A549 (cell line): ENCODE measurements around the gene CLDN14. TPM values are rescaled to one million over a fixed set of nuclear protein-coding genes. Genes with fewer than 3 reads are reported as not detected.

ENCODE experiments used
- ATAC-seq, 2 experiments: fragments of 200-7000 bp in 1 of 2; fragments of >200 bp in 1 of 2; cut with Nextera tagmentation in 1 of 2; cut with Tn5 transposase in 1 of 2; 3 replicates each; pipeline versions ENCODE4 v1.8.0 to v1.9.1; 2018 to 2020; ENCODE audit warnings: mild to moderate bottlenecking in 1 of 2, moderate library complexity in 1 of 2
- CTCF ChIA-PET: fragments of 300-600 bp; sonication (Branson Sonifier 250); formaldehyde crosslinking; extraction: SDS; loops from one replicate; lab custom pipeline; 2021; ENCODE audit warnings: antibody characterized with exemption, inconsistent platforms; lab: Yijun Ruan, JAX
- POLR2A ChIA-PET: fragments of 350-600 bp; formaldehyde crosslinking; extraction: SDS; loops from one replicate; lab custom pipeline; 2021; ENCODE audit warnings: antibody characterized with exemption, inconsistent platforms; lab: Yijun Ruan, JAX
- DNase-seq, 2 experiments: peaks; one replicate each; pipeline versions ENCODE4 v3.0.0 to v3.0.0-alpha.2; 2011 to 2016; ENCODE audit warnings: low read depth in 1 of 2, low spot score in 1 of 2
- FAIRE-seq: peaks from 2 replicates; lab custom pipeline; 2011; peaks lifted over from hg19 to GRCh38; lab: Jason Lieb, UNC
- H3K27ac ChIP-seq, 2 experiments: fragments of >200 bp; sonication (Bioruptor Twin); formaldehyde crosslinking; 3 replicates each; pipeline ENCODE4 v1.5.1; 2016 to 2017
- H3K4me1 ChIP-seq: fragments of >200 bp; sonication (Bioruptor Twin); formaldehyde crosslinking; 3 replicates; pipeline ENCODE4 v1.6.1; 2016
- H3K4me2 ChIP-seq: fragments of >200 bp; sonication (Bioruptor Twin); formaldehyde crosslinking; 3 replicates; pipeline ENCODE4 v1.6.1; 2016
- H3K4me3 ChIP-seq: fragments of >200 bp; sonication (Bioruptor Twin); formaldehyde crosslinking; 3 replicates; pipeline ENCODE4 v1.5.1; 2016
- H3K9me3 ChIP-seq: fragments of >200 bp; sonication (Bioruptor Twin); formaldehyde crosslinking; 3 replicates; pipeline ENCODE4 v1.6.1; 2016
- BHLHE40 ChIP-seq: IDR thresholded peaks from 2 replicates; pipeline ENCODE4 v1.6.1; 2012; ENCODE audit warnings: low read depth, low read length, inconsistent platforms
- CBX2 ChIP-seq: fragments of 200-600 bp; sonication (generic); IDR thresholded peaks from 2 replicates; pipeline ENCODE4 v1.6.1; 2016; ENCODE audit warnings: low read depth, mild to moderate bottlenecking, borderline replicate concordance
- CHD2 ChIP-seq: fragments of 150-350 bp; IDR thresholded peaks from 2 replicates; pipeline ENCODE4 v1.6.1; 2014; ENCODE audit warnings: low read length; ENCODE audit not compliant: partially characterized antibody
- EHMT2 ChIP-seq: fragments of 200-600 bp; sonication (generic); IDR thresholded peaks from 2 replicates; pipeline ENCODE4 v1.6.1; 2016; ENCODE audit warnings: antibody characterized with exemption, low read depth, mild to moderate bottlenecking, moderate library complexity
- ELK1 ChIP-seq: fragments of 150-350 bp; IDR thresholded peaks from 2 replicates; pipeline ENCODE4 v1.6.1; 2014; ENCODE audit warnings: low read depth, mild to moderate bottlenecking, low read length
- ESRRA ChIP-seq: fragments of 150-350 bp; IDR thresholded peaks from 2 replicates; pipeline ENCODE4 v1.6.1; 2014; ENCODE audit warnings: mild to moderate bottlenecking, low read length, borderline replicate concordance
- FOSB ChIP-seq: fragments of 250-450 bp; sonication (Bioruptor Pico); IDR thresholded peaks from 2 replicates; pipeline ENCODE4 v1.5.0; 2020; ENCODE audit warnings: mild to moderate bottlenecking, moderate library complexity
- GATA3 ChIP-seq: IDR thresholded peaks from 2 replicates; pipeline ENCODE4 v1.6.1; 2012; ENCODE audit warnings: borderline replicate concordance
- HDAC2 ChIP-seq: fragments of 200-600 bp; sonication (generic); IDR thresholded peaks from 2 replicates; pipeline ENCODE4 v1.6.1; 2016
- HES2 ChIP-seq: fragments of >200 bp; sonication (Bioruptor Twin); formaldehyde crosslinking; IDR thresholded peaks from 2 replicates; pipeline ENCODE4 v1.6.1; 2016
- HOXA7 ChIP-seq: fragments of 250-450 bp; sonication (Bioruptor Pico); IDR thresholded peaks from 2 replicates; pipeline ENCODE4 v1.5.0; 2020; ENCODE audit warnings: mild to moderate bottlenecking, moderate library complexity
- JUN ChIP-seq, 2 experiments: fragments of >200 bp; sonication (Bioruptor Twin); formaldehyde crosslinking; IDR thresholded peaks; 2 replicates in 1 of 2; 3 replicates in 1 of 2; pipeline ENCODE4 v1.6.1; 2016 to 2017
- JUNB ChIP-seq: fragments of >200 bp; sonication (Bioruptor Twin); formaldehyde crosslinking; IDR thresholded peaks from 2 replicates; pipeline ENCODE4 v1.6.1; 2016
- KDM5A ChIP-seq: fragments of 200-600 bp; sonication (generic); IDR thresholded peaks from 2 replicates; pipeline ENCODE4 v1.6.1; 2016; ENCODE audit warnings: antibody characterized with exemption, mild to moderate bottlenecking
- NFE2L2 ChIP-seq: fragments of 150-350 bp; conservative IDR thresholded peaks from 2 replicates; pipeline ENCODE4 v1.6.1; 2014; ENCODE audit warnings: low read length
- NR3C1 ChIP-seq: fragments of >200 bp; sonication (Bioruptor Twin); formaldehyde crosslinking; IDR thresholded peaks from 3 replicates; pipeline ENCODE4 v1.6.1; 2017
- POLR2A ChIP-seq: IDR thresholded peaks from 2 replicates; pipeline ENCODE4 v1.6.1; 2012; ENCODE audit warnings: mild to moderate bottlenecking, low read length
- RFX5 ChIP-seq: fragments of 450-650 bp; IDR thresholded peaks from 2 replicates; pipeline ENCODE4 v1.7.1; 2014; ENCODE audit warnings: antibody characterized with exemption, mild to moderate bottlenecking, moderate library complexity
- SMC3 ChIP-seq: fragments of >200 bp; sonication (Bioruptor Twin); formaldehyde crosslinking; IDR thresholded peaks from 3 replicates; pipeline ENCODE4 v1.6.1; 2018; ENCODE audit warnings: inconsistent platforms
- SREBF2 ChIP-seq: fragments of 450-650 bp; IDR thresholded peaks from 2 replicates; pipeline ENCODE4 v1.6.1; 2014; ENCODE audit warnings: mild to moderate bottlenecking, moderate library complexity
- ZC3H11A ChIP-seq: fragments of 450-650 bp; IDR thresholded peaks from 2 replicates; pipeline ENCODE4 v1.6.1; 2014; ENCODE audit warnings: antibody characterized with exemption, mild to moderate bottlenecking
- ZFP36 ChIP-seq: fragments of 450-650 bp; IDR thresholded peaks from 2 replicates; pipeline ENCODE4 v1.6.1; 2014; ENCODE audit warnings: borderline replicate concordance; ENCODE audit not compliant: partially characterized antibody
- WGBS: methylation state at CpG from one replicate; pipeline ENCODE4 v1.1.6; 2017; ENCODE audit errors: missing lambda C conversion rate; 5-methylcytosine and 5-hydroxymethylcytosine counted together
- polyA plus RNA-seq, 4 experiments: library from polyadenylated mRNA; depleted of rRNA in 3 of 4; stranded (reverse); fragments of >200 nt; fragmentation: RNase III in 1 of 4; extraction: RNeasy Plus Mini Kit Qiagen cat#74134 plus additional on column Dnase treatment in 1 of 4; gene quantifications; 2 replicates in 3 of 4; 3 replicates in 1 of 4; pipeline ENCODE4 v1.2.3, GENCODE V29; 2011 to 2017
- TF ChIP-seq, protein P1 (sequence below): fragments of 450-650 bp; IDR thresholded peaks from 2 replicates; pipeline ENCODE4 v1.6.1; 2014; ENCODE audit warnings: antibody characterized with exemption
- TF ChIP-seq, protein P2 (sequence below): fragments of 250-450 bp; sonication (Bioruptor Pico); IDR thresholded peaks from 2 replicates; pipeline ENCODE4 v1.5.0; 2021; ENCODE audit warnings: mild to moderate bottlenecking, moderate library complexity, borderline replicate concordance

The CLDN14 gene
- polyA plus RNA-seq, 2 of the 4 experiments (the other 2 are of a cell fraction): not detected

GRCh38 chr21:36415375-36415774, 64.5 kb downstream of the CLDN14 start:
- POLR2A ChIA-PET: no interaction called here
- Histone ChIP-seq H3K4me1 (0 out of 3 replicates have a peak, but pooled peaks cover 3% of the 10 kb centered on the region), H3K4me3 (no peak overlapping the region), H3K4me2 (no peak overlapping the region), H3K9me3 (no peaks in the 10 kb centered on the region), H3K27ac (no peak overlapping the region)
- FAIRE-seq (no peak), ATAC-seq (no peak), DNase-seq (no peak)
- WGBS: 91% methylated on average over 6 of the region's 6 CpGs
- CTCF ChIA-PET: interaction anchor here (0.6 to 0.9 kb wide), 3 partner anchors 12 to 322 kb away, joined by 3 to 4 read pairs (median 3); no protein-coding TSS in a partner anchor
- TF ChIP-seq JUNB (no peak), EHMT2 (no peak), NFE2L2 (no peak), ZFP36 (no peak), HES2 (no peak), RFX5 (no peak)

- H3K4me2 ChIP-seq: no peak overlapping the region
- ChIA-PET CTCF (no interaction called here), POLR2A (no interaction called here)
- WGBS: 97% methylated on average over 5 of the region's 11 CpGs
- TF ChIP-seq ELK1 (no peak), KDM5A (no peak), SREBF2 (no peak), ZC3H11A (no peak), JUN (IDR thresholded peaks at IDR 0.05) (no peak), CHD2 (no peak)
- TF ChIP-seq, protein P1, sequence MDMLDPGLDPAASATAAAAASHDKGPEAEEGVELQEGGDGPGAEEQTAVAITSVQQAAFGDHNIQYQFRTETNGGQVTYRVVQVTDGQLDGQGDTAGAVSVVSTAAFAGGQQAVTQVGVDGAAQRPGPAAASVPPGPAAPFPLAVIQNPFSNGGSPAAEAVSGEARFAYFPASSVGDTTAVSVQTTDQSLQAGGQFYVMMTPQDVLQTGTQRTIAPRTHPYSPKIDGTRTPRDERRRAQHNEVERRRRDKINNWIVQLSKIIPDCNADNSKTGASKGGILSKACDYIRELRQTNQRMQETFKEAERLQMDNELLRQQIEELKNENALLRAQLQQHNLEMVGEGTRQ: no peak
- TF ChIP-seq, protein P2, sequence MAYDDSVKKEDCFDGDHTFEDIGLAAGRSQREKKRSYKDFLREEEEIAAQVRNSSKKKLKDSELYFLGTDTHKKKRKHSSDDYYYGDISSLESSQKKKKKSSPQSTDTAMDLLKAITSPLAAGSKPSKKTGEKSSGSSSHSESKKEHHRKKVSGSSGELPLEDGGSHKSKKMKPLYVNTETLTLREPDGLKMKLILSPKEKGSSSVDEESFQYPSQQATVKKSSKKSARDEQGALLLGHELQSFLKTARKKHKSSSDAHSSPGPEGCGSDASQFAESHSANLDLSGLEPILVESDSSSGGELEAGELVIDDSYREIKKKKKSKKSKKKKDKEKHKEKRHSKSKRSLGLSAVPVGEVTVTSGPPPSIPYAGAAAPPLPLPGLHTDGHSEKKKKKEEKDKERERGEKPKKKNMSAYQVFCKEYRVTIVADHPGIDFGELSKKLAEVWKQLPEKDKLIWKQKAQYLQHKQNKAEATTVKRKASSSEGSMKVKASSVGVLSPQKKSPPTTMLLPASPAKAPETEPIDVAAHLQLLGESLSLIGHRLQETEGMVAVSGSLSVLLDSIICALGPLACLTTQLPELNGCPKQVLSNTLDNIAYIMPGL (CRISPR knock-in tag): no peak
- TF ChIP-seq, all 56 proteins: peak for 0
- no peak overlapping the region for H3K27ac ChIP-seq
- no peaks in the 10 kb centered on the region; the same call in 2 of the 3 replicates for H3K4me1 ChIP-seq
- no peak overlapping the region for H3K4me3 ChIP-seq
- no peak for ATAC-seq
- FAIRE-seq: no peak
- no peak for DNase-seq
- no peaks in the 10 kb centered on the region for H3K9me3 ChIP-seq
Measured at GRCh38 chr21:36412916-36413315, 67.0 kb downstream of the CLDN14 start.

- TF ChIP-seq FOSB (CRISPR knock-in tag) (no peak), SMC3 (no peak), NR3C1 (no peak), HDAC2 (no peak), ELK1 (no peak), HOXA7 (CRISPR knock-in tag) (no peak), BHLHE40 (no peak), ESRRA (no peak), GATA3 (no peak), CBX2 (no peak), POLR2A (no peak)
- TF ChIP-seq, all 56 proteins: peak for 0
- Histone ChIP-seq H3K27ac (no peak overlapping the region), H3K4me3 (no peak overlapping the region), H3K9me3 (no peaks in the 10 kb centered on the region), H3K4me1 (no peaks in the 10 kb centered on the region; the same call in 2 of the 3 replicates), H3K4me2 (no peak overlapping the region)
- POLR2A ChIA-PET: no interaction called here
- 95% methylated on average over 10 of the region's 10 CpGs for WGBS
- no peak for FAIRE-seq
- CTCF ChIA-PET: interaction anchor here (2.5 kb wide), 1 partner anchor 11 kb away, joined by 14 read pairs; no protein-coding TSS in a partner anchor
- ATAC-seq: no peak
- no peak for DNase-seq
Measured at GRCh38 chr21:36411301-36411700, 68.6 kb downstream of the CLDN14 start.
